Activated CD4-positive, alpha-beta T cell treated with anti-CD3 and anti-CD28 coated beads, Interleukin-2, amount 50 U/mL, for 48 hours (primary cell): ENCODE data around the gene LNPK.
"Not testable (repeated sequence)": the region's sequence is repeated elsewhere in the genome, so short reads cannot be mapped to it uniquely, and the experiment has no call there.

Experiments
- DNase-seq, 2 experiments: peaks; one replicate each; pipeline ENCODE4 v3.0.0-alpha.2; 2020

LNPK gene

DNA sequence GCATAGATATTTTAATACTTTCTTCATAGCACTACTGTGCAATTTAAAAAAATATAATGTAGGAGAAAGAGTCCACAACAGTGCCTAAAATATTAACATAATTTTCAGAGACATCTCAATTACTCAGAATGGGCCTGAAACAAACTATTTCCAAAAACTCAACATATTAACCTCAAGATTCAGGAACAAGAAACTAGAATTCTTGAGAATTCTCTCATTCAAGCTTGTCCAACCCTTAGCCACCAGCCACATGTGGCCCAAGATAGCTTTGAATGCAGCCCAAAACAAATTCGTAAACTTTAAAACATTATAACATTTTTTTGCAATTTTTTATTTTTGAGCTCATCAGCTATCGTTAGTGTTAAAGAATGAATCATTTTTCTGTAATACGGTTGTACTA lies 35.2 kb downstream of the LNPK start:
- no peak for DNase-seq

GRCh38 chr2:175965773-175966172 lies 36.3 kb downstream of the LNPK start:
- no peak for DNase-seq

DNA sequence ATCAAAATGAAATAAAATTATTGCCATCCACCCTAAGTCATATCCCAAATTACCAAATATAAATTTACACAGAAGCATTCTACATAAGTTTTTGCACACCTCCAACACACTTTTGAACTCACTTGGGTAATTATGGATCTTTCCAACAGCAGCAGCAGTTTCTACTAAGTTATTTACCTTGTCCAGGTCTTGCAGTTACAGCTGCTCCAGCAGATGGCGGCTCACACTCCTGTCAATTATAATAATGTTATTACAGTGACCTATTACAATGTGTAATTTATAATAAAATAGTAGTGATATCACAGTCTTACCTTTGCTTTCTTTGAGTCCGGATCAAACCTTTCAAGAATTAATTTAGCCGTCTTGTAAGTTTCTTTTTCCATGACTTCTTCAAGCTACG lies 37.9 kb downstream of the LNPK start:
- no peak for DNase-seq

- not testable (repeated sequence) for DNase-seq
Observed at GRCh38 chr2:175963171-175963570, 38.9 kb downstream of the LNPK start.

- no peak for DNase-seq
Observed at GRCh38 chr2:175957845-175958244, 44.2 kb downstream of the LNPK start.

DNA sequence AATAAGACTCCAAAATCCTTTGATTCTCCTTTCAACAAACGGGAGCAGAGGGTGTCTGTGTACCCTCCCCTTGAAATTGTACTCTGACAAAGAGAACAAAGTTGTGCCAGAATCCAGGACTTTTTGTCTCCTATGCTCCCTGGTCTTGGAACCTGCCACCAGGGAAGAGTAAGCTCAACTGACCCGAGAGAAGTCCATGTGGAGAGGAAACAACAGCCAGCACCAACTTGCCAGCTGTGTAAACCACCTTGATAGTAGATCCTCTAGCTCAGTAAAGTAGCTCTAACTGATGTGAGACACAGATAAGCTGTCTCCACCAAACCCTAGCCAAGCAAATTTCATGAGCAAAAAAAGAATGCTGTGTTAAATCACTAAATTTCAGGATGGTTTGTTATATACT lies 46.9 kb downstream of the LNPK start:
- no peak for DNase-seq

DNA sequence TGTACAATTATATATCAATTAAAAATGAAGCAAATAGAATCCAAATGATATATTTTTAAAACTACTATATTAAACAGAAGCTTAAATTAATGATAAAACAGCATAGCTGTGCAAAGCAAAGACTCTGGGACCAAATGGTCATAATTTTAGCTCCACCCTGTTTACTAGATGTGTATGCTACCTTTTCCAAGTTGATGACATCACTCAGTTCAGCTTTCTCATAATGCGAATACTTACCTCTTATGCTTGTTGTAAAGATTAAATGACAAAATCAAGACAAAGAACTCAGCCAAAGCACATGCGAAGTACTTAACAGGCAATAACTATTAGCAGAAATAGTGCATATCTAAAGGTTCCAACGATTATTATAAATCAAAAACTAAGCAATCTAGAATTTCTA lies 51.6 kb downstream of the LNPK start:
- no peak for DNase-seq

- DNase-seq = no peak
Observed at GRCh38 chr2:175948191-175948590, 53.9 kb downstream of the LNPK start.

GRCh38 chr2:175947073-175947472 lies 55.0 kb downstream of the LNPK start:
- no peak for DNase-seq

GRCh38 chr2:175941699-175942098 lies 60.4 kb downstream of the LNPK start:
- DNase-seq = no peak

DNA sequence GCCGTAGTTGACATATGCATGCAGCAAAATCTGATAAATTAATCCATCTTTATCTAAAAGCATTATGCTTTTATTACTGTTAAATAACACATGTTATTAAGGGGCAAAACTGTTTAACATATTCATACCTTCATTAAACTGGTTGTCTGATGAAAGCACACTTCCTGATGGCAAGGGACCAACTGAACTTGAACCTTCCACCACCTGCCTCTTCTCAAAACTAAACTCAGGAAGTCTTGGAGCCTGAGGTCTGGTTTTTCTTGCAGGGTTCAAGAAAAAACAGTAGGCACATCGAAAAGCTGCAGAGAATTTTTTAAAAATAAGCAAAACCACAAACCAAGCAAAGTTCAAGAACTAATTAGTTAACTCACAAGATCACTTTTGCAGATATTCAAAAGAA lies 64.9 kb downstream of the LNPK start:
- DNase-seq = no peak

GRCh38 chr2:175935289-175936181 lies 66.5 kb downstream of the LNPK start:
- DNase-seq = no peak

- DNase-seq = no peak
Observed at GRCh38 chr2:175932675-175933074, 69.4 kb downstream of the LNPK start.

DNA sequence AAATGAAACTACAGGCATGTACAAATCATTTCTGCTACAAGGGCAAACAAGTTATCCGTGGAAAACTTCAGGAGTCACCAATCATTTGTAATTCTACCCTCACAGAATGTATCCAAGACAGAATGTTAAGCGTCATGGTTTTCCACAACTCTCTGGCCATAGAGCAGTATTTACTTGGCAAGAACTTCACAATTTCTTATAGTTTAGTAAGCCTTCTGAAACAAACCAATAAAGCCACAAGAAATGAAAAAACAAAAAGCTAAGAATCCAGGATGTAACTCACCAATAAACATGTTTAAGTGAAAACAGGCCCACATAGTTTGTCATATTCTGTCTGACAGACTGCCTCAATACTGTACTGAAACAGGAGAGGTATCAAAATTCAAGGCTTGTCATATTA lies 70.3 kb downstream of the LNPK start:
- no peak for DNase-seq

GRCh38 chr2:175930504-175930903 lies 71.6 kb downstream of the LNPK start:
- DNase-seq = no peak

DNA sequence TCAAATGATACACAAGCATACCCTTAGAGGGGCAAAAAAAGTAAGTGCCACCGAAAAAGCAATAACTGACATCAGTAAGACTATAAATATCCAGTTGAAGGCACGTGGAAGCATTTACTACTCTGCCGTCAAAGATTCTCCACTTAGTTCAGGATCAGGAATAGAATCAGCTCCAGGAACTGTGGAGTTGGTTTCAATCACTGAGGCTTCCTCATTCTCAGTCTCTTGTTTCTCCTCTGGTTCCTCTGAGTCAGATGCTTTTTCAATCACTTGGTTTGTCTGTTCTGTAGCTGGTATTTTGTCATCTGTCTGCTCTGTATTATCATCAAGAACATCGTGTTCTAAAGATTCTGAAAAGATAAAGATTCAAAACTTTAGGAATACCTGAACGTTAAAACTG lies 72.2 kb downstream of the LNPK start:
- no peak for DNase-seq

DNA sequence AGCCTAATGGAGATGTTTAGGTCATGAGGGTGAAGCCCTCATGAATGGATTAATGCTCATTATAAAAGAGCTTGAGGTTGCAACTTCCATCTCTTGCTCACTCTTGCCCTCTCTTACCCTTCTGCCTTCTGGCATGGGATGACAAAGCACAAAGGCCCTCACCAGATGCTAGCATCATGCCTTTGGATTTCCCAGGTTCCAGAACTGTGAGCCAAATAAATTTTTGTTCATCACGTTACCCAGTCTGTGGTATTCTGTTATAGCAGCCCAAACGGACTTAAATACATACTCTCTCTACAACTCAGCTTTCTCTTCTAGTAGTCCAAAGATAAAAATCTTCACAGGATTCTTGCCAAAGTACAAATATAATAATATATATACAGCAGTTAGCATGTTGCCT lies 75.8 kb downstream of the LNPK start:
- no peak for DNase-seq

DNA sequence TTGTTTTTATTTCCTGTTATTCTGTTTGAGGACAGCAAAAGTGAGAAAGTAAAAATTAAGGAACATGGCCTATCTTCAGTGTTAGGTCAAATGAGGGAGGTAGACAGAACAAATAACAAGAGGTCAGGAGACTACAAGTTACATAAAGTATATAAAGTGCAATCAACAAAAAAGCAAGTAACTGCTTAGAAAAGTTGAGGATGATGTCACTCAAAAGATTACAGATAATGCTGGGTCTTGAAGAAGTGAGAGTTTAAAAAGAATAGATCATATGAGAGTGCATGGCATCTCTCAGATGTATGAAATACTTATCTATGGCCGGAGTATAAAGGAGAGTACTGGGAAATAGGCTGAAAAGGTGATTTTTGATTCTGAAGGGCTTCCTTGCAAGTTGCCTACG lies 79.9 kb downstream of the LNPK start:
- no peak for DNase-seq

- no peak for DNase-seq
Observed at GRCh38 chr2:175918935-175919334, 83.1 kb downstream of the LNPK start.

GRCh38 chr2:175914846-175915245 lies 87.2 kb downstream of the LNPK start:
- DNase-seq = no peak

GRCh38 chr2:175913849-175914743 lies 88.0 kb downstream of the LNPK start:
- not testable (repeated sequence) for DNase-seq

DNA sequence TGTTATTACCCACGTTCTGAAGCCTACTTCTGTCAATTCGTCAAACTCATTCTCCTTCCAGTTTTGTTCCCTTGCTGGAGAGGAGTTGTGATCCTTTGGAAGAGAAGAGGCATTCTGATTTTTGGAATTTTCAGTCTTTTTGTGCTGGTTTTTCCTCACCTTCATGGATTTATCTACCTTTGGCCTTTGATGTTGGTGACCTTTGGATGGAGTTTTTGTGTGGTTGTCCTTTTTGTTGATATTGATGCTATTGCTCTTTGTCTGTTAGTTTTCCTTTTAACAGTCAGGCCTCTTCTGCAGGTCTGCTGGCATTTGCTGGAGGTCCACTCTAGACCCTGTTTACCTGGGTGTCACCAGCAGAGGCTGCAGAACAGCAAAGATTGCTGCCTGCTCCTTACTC lies 88.8 kb downstream of the LNPK start:
- not testable (repeated sequence) for DNase-seq

GRCh38 chr2:175904035-175904434 lies 98.0 kb downstream of the LNPK start:
- DNase-seq = no peak

DNA sequence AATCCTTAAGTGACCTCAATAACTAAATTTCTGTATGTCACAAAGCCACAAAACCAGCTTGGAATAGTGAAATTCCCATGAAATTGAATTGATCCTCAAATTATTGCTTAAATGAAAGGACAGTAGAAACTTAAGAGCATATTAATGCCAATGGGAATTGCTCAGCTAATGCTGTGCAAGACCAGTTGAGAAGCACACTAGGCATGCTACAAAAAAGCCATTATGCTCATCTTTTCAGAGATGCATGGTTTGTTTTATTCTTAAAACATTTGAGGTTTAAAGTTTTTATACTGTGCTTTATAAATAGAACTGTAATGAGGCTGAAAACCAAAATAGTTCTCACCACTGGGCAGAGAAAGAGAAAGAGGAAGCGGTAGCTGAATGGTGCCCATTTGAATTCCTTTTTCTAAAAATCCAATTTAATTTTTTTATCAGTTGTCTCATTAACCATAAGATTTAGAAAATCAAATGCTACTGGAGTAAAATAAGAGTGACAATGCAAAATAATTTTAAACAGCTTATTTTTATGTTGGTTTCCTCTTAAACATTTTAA lies 98.6 kb downstream of the LNPK start:
- DNase-seq = no peak
